ENCODE data around the gene ELMO2.

The ELMO2 gene

GRCh38 chr20:46359233-46359751 is 47.1 kb downstream of the ELMO2 start:
- Histone ChIP-seq H3K36me3 (ENCODE audit: control insufficient read depth, insufficient read depth, low read length) (peaks cover 69% of the 10 kb centered on the region), H3K9me3 (ENCODE audit: control insufficient read depth, low read length) (no peaks in the 10 kb centered on the region), H3K4me3 (ENCODE audit: extremely low read depth, insufficient read depth, low read length, poor library complexity, severe bottlenecking) (no peak overlapping the region), H3K4me1 (ENCODE audit: control insufficient read depth, insufficient read depth, low read length, poor library complexity, severe bottlenecking) (peaks cover 10% of the 10 kb centered on the region), H3K27ac (ENCODE audit: low read depth, low read length, severe bottlenecking) (no peak overlapping the region)
- WGBS, 2 experiments (ENCODE audit: insufficient coverage in 2 of 2) = 96% methylated on average over 8 to 9 of the region's 10 CpGs

GRCh38 chr20:46358346-46359058 is 47.9 kb downstream of the ELMO2 start:
- WGBS, 2 experiments (ENCODE audit: insufficient coverage in 2 of 2) = 93 to 95% methylated on average over 14 to 19 of the region's 19 CpGs
- Histone ChIP-seq H3K4me3 (ENCODE audit: extremely low read depth, insufficient read depth, low read length, poor library complexity, severe bottlenecking) (no peak overlapping the region), H3K4me1 (ENCODE audit: control insufficient read depth, insufficient read depth, low read length, poor library complexity, severe bottlenecking) (peaks cover 10% of the 10 kb centered on the region), H3K27ac (ENCODE audit: low read depth, low read length, severe bottlenecking) (no peak overlapping the region), H3K36me3 (ENCODE audit: control insufficient read depth, insufficient read depth, low read length) (peaks cover 76% of the 10 kb centered on the region), H3K9me3 (ENCODE audit: control insufficient read depth, low read length) (no peaks in the 10 kb centered on the region)

- Histone ChIP-seq H3K4me1 (ENCODE audit: control insufficient read depth, insufficient read depth, low read length, poor library complexity, severe bottlenecking) (no peaks in the 10 kb centered on the region), H3K4me3 (ENCODE audit: extremely low read depth, insufficient read depth, low read length, poor library complexity, severe bottlenecking) (no peak overlapping the region), H3K9me3 (ENCODE audit: control insufficient read depth, low read length) (no peaks in the 10 kb centered on the region), H3K36me3 (ENCODE audit: control insufficient read depth, insufficient read depth, low read length) (peaks cover 81% of the 10 kb centered on the region), H3K27ac (ENCODE audit: low read depth, low read length, severe bottlenecking) (no peak overlapping the region)
- WGBS, 2 experiments (ENCODE audit: insufficient coverage in 2 of 2) = 88 to 92% methylated on average over 8 to 13 of the region's 13 CpGs
Measured at GRCh38 chr20:46357030-46357514, 49.3 kb downstream of the ELMO2 start.

GRCh38 chr20:46356195-46357029 is 50.0 kb downstream of the ELMO2 start:
- WGBS, 2 experiments (ENCODE audit: insufficient coverage in 2 of 2) = 90 to 93% methylated on average over 21 to 22 of the region's 23 CpGs
- Histone ChIP-seq H3K9me3 (ENCODE audit: control insufficient read depth, low read length) (no peaks in the 10 kb centered on the region), H3K4me1 (ENCODE audit: control insufficient read depth, insufficient read depth, low read length, poor library complexity, severe bottlenecking) (peaks cover 6% of the 10 kb centered on the region), H3K4me3 (ENCODE audit: extremely low read depth, insufficient read depth, low read length, poor library complexity, severe bottlenecking) (no peak overlapping the region), H3K36me3 (ENCODE audit: control insufficient read depth, insufficient read depth, low read length) (peaks cover 80% of the 10 kb centered on the region), H3K27ac (ENCODE audit: low read depth, low read length, severe bottlenecking) (no peak overlapping the region)

- H3K4me1 ChIP-seq (ENCODE audit: control insufficient read depth, insufficient read depth, low read length, poor library complexity, severe bottlenecking) = peaks cover 12% of the 10 kb centered on the region
- peaks cover 74% of the 10 kb centered on the region for H3K36me3 ChIP-seq (ENCODE audit: control insufficient read depth, insufficient read depth, low read length)
- WGBS, 2 experiments (ENCODE audit: insufficient coverage in 2 of 2) = 89 to 91% methylated on average over 6 to 7 of the region's 7 CpGs
- H3K27ac ChIP-seq (ENCODE audit: low read depth, low read length, severe bottlenecking) = no peak overlapping the region
- H3K9me3 ChIP-seq (ENCODE audit: control insufficient read depth, low read length) = no peaks in the 10 kb centered on the region
- H3K4me3 ChIP-seq (ENCODE audit: extremely low read depth, insufficient read depth, low read length, poor library complexity, severe bottlenecking) = no peak overlapping the region
Measured at GRCh38 chr20:46355778-46356177, 50.6 kb downstream of the ELMO2 start.

GRCh38 chr20:46354920-46355654 is 51.3 kb downstream of the ELMO2 start:
- Histone ChIP-seq H3K4me1 (ENCODE audit: control insufficient read depth, insufficient read depth, low read length, poor library complexity, severe bottlenecking) (peaks cover 19% of the 10 kb centered on the region), H3K36me3 (ENCODE audit: control insufficient read depth, insufficient read depth, low read length) (peaks cover 71% of the 10 kb centered on the region), H3K9me3 (ENCODE audit: control insufficient read depth, low read length) (no peaks in the 10 kb centered on the region), H3K27ac (ENCODE audit: low read depth, low read length, severe bottlenecking) (no peak overlapping the region), H3K4me3 (ENCODE audit: extremely low read depth, insufficient read depth, low read length, poor library complexity, severe bottlenecking) (no peak overlapping the region)
- 94 to 98% methylated on average over 14 to 16 of the region's 20 CpGs for WGBS, 2 experiments (ENCODE audit: insufficient coverage in 2 of 2)

GRCh38 chr20:46354207-46354555 is 52.2 kb downstream of the ELMO2 start:
- 93 to 100% methylated on average over 3 to 4 of the region's 4 CpGs for WGBS, 2 experiments (ENCODE audit: insufficient coverage in 2 of 2)
- H3K4me3 ChIP-seq (ENCODE audit: extremely low read depth, insufficient read depth, low read length, poor library complexity, severe bottlenecking) = no peak overlapping the region
- H3K4me1 ChIP-seq (ENCODE audit: control insufficient read depth, insufficient read depth, low read length, poor library complexity, severe bottlenecking) = peaks cover 27% of the 10 kb centered on the region
- peaks cover 72% of the 10 kb centered on the region for H3K36me3 ChIP-seq (ENCODE audit: control insufficient read depth, insufficient read depth, low read length)
- H3K27ac ChIP-seq (ENCODE audit: low read depth, low read length, severe bottlenecking) = no peak overlapping the region
- no peaks in the 10 kb centered on the region for H3K9me3 ChIP-seq (ENCODE audit: control insufficient read depth, low read length)

- Histone ChIP-seq H3K4me1 (ENCODE audit: control insufficient read depth, insufficient read depth, low read length, poor library complexity, severe bottlenecking) (peaks cover 27% of the 10 kb centered on the region), H3K9me3 (ENCODE audit: control insufficient read depth, low read length) (no peaks in the 10 kb centered on the region), H3K4me3 (ENCODE audit: extremely low read depth, insufficient read depth, low read length, poor library complexity, severe bottlenecking) (no peak overlapping the region), H3K36me3 (ENCODE audit: control insufficient read depth, insufficient read depth, low read length) (peaks cover 66% of the 10 kb centered on the region), H3K27ac (ENCODE audit: low read depth, low read length, severe bottlenecking) (no peak overlapping the region)
- WGBS, 2 experiments (ENCODE audit: insufficient coverage in 2 of 2) = 80 to 86% methylated on average over 13 to 14 of the region's 14 CpGs
Measured at GRCh38 chr20:46353500-46354206, 52.8 kb downstream of the ELMO2 start.

GRCh38 chr20:46352370-46352938 is 54.0 kb downstream of the ELMO2 start:
- Histone ChIP-seq H3K4me3 (ENCODE audit: extremely low read depth, insufficient read depth, low read length, poor library complexity, severe bottlenecking) (no peak overlapping the region), H3K4me1 (ENCODE audit: control insufficient read depth, insufficient read depth, low read length, poor library complexity, severe bottlenecking) (peaks cover 32% of the 10 kb centered on the region), H3K9me3 (ENCODE audit: control insufficient read depth, low read length) (no peaks in the 10 kb centered on the region), H3K27ac (ENCODE audit: low read depth, low read length, severe bottlenecking) (no peak overlapping the region), H3K36me3 (ENCODE audit: control insufficient read depth, insufficient read depth, low read length) (peaks cover 55% of the 10 kb centered on the region)
- 90 to 97% methylated on average over 15 to 17 of the region's 18 CpGs for WGBS, 2 experiments (ENCODE audit: insufficient coverage in 2 of 2)

Measured in mesodermal cell (in vitro differentiated cells).